NCI-H446 treated with DMSO at 0.1 percent for 48 hours (cell line): ENCODE data around the gene NR3C2.
A peak's percentile ranks its signal among the peaks of the same experiment; 100 is the strongest.
"Not testable (repeated sequence)": the region's sequence is repeated elsewhere in the genome, so short reads cannot be mapped to it uniquely, and the experiment has no call there.

Source experiments
- DNase-seq: peaks from one replicate; lab custom pipeline; 2025; lab: John Stamatoyannopoulos, UW

Gene NR3C2

GRCh38 chr4:148216866-148217814 lies 225.1 kb downstream of the NR3C2 start:
- DNase-seq: no peak

- no peak for DNase-seq
These were observed 225.9 kb downstream of the NR3C2 start for GRCh38 chr4:148216321-148216720.

GRCh38 chr4:148215202-148215601 lies 227.0 kb downstream of the NR3C2 start:
- DNase-seq: no peak

GRCh38 chr4:148214529-148215166 lies 227.6 kb downstream of the NR3C2 start:
- DNase-seq: peak; percentile 16

- no peak for DNase-seq
These were observed 230.7 kb downstream of the NR3C2 start for GRCh38 chr4:148211533-148211932.

GRCh38 chr4:148210661-148211060 lies 231.6 kb downstream of the NR3C2 start:
- no peak for DNase-seq

- no peak for DNase-seq
These were observed 235.1 kb downstream of the NR3C2 start for GRCh38 chr4:148207068-148207467.

GRCh38 chr4:148205476-148205875 lies 236.7 kb downstream of the NR3C2 start:
- DNase-seq: no peak

- no peak for DNase-seq
These were observed 237.3 kb downstream of the NR3C2 start for GRCh38 chr4:148204892-148205291.

GRCh38 chr4:148204171-148204570 lies 238.0 kb downstream of the NR3C2 start:
- DNase-seq: no peak

GRCh38 chr4:148203056-148203898 lies 238.9 kb downstream of the NR3C2 start:
- no peak for DNase-seq

GRCh38 chr4:148200960-148201359 lies 241.3 kb downstream of the NR3C2 start:
- DNase-seq: no peak

- DNase-seq: no peak
These were observed 246.1 kb downstream of the NR3C2 start for GRCh38 chr4:148196164-148196563.

- no peak for DNase-seq
These were observed 249.7 kb downstream of the NR3C2 start for GRCh38 chr4:148192526-148192925.

GRCh38 chr4:148187454-148188222 lies 254.6 kb downstream of the NR3C2 start:
- DNase-seq: not testable (repeated sequence)

GRCh38 chr4:148184922-148185321 lies 257.3 kb downstream of the NR3C2 start:
- no peak for DNase-seq

GRCh38 chr4:148182230-148182911 lies 259.8 kb downstream of the NR3C2 start:
- DNase-seq: no peak

GRCh38 chr4:148173397-148174017 lies 268.7 kb downstream of the NR3C2 start:
- no peak for DNase-seq

GRCh38 chr4:148171596-148171995 lies 270.6 kb downstream of the NR3C2 start:
- DNase-seq: no peak
